Measurements from ENCODE around the gene PLPPR4. TPM values are rescaled to one million over a fixed set of nuclear protein-coding genes. Genes with fewer than 3 reads are reported as not detected.

Gene PLPPR4
- polyA plus RNA-seq, 1 donor (not counting 4 experiments of a cell fraction or from before 2014, with no cell fraction given), result not detected

GRCh38 chr1:99228153-99228552 lies 36.1 kb upstream of the PLPPR4 start:
- H3K4me1 ChIP-seq (ENCODE audit: control insufficient read depth, extremely low read depth, insufficient read depth, low read length), result no peaks in the 10 kb centered on the region
- no peaks in the 10 kb centered on the region for H3K79me2 ChIP-seq (ENCODE audit: control insufficient read depth, insufficient read depth, low read length)
- no peak overlapping the region for H2AFZ ChIP-seq (ENCODE audit: control insufficient read depth, low read length)
- no peaks in the 10 kb centered on the region for H3K36me3 ChIP-seq (ENCODE audit: control insufficient read depth in 2 of 2, extremely low read depth in 1 of 2, insufficient read depth in 2 of 2, low read length in 2 of 2)
- no peak overlapping the region for H3K4me3 ChIP-seq (ENCODE audit: control insufficient read depth in 2 of 3, extremely low read depth in 1 of 3, insufficient read depth in 2 of 3, low read depth in 1 of 3, low read length in 3 of 3)
- dilution Hi-C loops (cut with MboI; ENCODE audit: extremely low pct_ligation_motif_present, low sequenced_read_pairs), result no loop called here
- no peak for FAIRE-seq
- no peak overlapping the region for H3K27ac ChIP-seq (ENCODE audit: control insufficient read depth, insufficient read depth, low read length)
- no peaks in the 10 kb centered on the region for H3K9me3 ChIP-seq (ENCODE audit: control insufficient read depth, low read depth, low read length)
- DNase-seq (ENCODE audit: low read depth, low spot score), result no peak
- no peaks in the 10 kb centered on the region for H4K20me1 ChIP-seq (ENCODE audit: control insufficient read depth, extremely low read depth, insufficient read depth, low read length)
- no peaks in the 10 kb centered on the region for H3K9me1 ChIP-seq (ENCODE audit: control insufficient read depth, extremely low read depth, insufficient read depth, low read length)
- no peak overlapping the region for H3K9ac ChIP-seq (ENCODE audit: control insufficient read depth, extremely low read depth, insufficient read depth, low read length)
- peaks cover 6% of the 10 kb centered on the region for H3K27me3 ChIP-seq (ENCODE audit: control insufficient read depth, extremely low read depth, insufficient read depth, low read length)
- no peak overlapping the region for H3K4me2 ChIP-seq (ENCODE audit: control insufficient read depth, extremely low read depth, insufficient read depth, low read depth, low read length)
- no peak for TF ChIP-seq EZH2 (IDR thresholded peaks at IDR 0.05; ENCODE audit: low read length)

- Histone ChIP-seq H3K79me2 (ENCODE audit: control insufficient read depth, insufficient read depth, low read length) (no peaks in the 10 kb centered on the region), H3K27me3 (ENCODE audit: control insufficient read depth, extremely low read depth, insufficient read depth, low read length) (peaks cover 6% of the 10 kb centered on the region), H3K9ac (ENCODE audit: control insufficient read depth, extremely low read depth, insufficient read depth, low read length) (no peak overlapping the region), H4K20me1 (ENCODE audit: control insufficient read depth, extremely low read depth, insufficient read depth, low read length) (no peaks in the 10 kb centered on the region), H3K36me3 (ENCODE audit: control insufficient read depth in 2 of 2, extremely low read depth in 1 of 2, insufficient read depth in 2 of 2, low read length in 2 of 2) (no peaks in the 10 kb centered on the region), H3K9me3 (ENCODE audit: control insufficient read depth, low read depth, low read length) (no peaks in the 10 kb centered on the region), H2AFZ (ENCODE audit: control insufficient read depth, low read length) (no peak overlapping the region), H3K27ac (ENCODE audit: control insufficient read depth, insufficient read depth, low read length) (no peak overlapping the region), H3K4me2 (ENCODE audit: control insufficient read depth, extremely low read depth, insufficient read depth, low read depth, low read length) (no peak overlapping the region), H3K9me1 (ENCODE audit: control insufficient read depth, extremely low read depth, insufficient read depth, low read length) (no peaks in the 10 kb centered on the region), H3K4me3 (ENCODE audit: control insufficient read depth in 2 of 3, extremely low read depth in 1 of 3, insufficient read depth in 2 of 3, low read depth in 1 of 3, low read length in 3 of 3) (no peak overlapping the region), H3K4me1 (ENCODE audit: control insufficient read depth, extremely low read depth, insufficient read depth, low read length) (no peaks in the 10 kb centered on the region)
- TF ChIP-seq CTCF (optimal IDR thresholded peaks at IDR 0.05 in 1 of 3, IDR thresholded peaks at IDR 0.05 in 1 of 3, conservative IDR thresholded peaks at IDR 0.05 in 1 of 3; ENCODE audit: extremely low read depth in 1 of 3, insufficient read depth in 2 of 3, low read length in 3 of 3), result no peak
- no peak for TF ChIP-seq EZH2 (IDR thresholded peaks at IDR 0.05; ENCODE audit: low read length)
- FAIRE-seq, result no peak
- dilution Hi-C loops (cut with MboI; ENCODE audit: extremely low pct_ligation_motif_present, low sequenced_read_pairs), result no loop called here
- no peak for DNase-seq (ENCODE audit: low read depth, low spot score)
These were observed 35.2 kb upstream of the PLPPR4 start for GRCh38 chr1:99229122-99229521.

GRCh38 chr1:99230695-99231094 lies 33.6 kb upstream of the PLPPR4 start:
- Histone ChIP-seq H3K9ac (ENCODE audit: control insufficient read depth, extremely low read depth, insufficient read depth, low read length) (no peak overlapping the region), H3K36me3 (ENCODE audit: control insufficient read depth in 2 of 2, extremely low read depth in 1 of 2, insufficient read depth in 2 of 2, low read length in 2 of 2) (no peaks in the 10 kb centered on the region), H3K4me2 (ENCODE audit: control insufficient read depth, extremely low read depth, insufficient read depth, low read depth, low read length) (no peak overlapping the region), H3K4me3 (ENCODE audit: control insufficient read depth in 2 of 3, extremely low read depth in 1 of 3, insufficient read depth in 2 of 3, low read depth in 1 of 3, low read length in 3 of 3) (no peak overlapping the region), H3K9me3 (ENCODE audit: control insufficient read depth, low read depth, low read length) (no peaks in the 10 kb centered on the region), H2AFZ (ENCODE audit: control insufficient read depth, low read length) (no peak overlapping the region), H4K20me1 (ENCODE audit: control insufficient read depth, extremely low read depth, insufficient read depth, low read length) (no peaks in the 10 kb centered on the region), H3K79me2 (ENCODE audit: control insufficient read depth, insufficient read depth, low read length) (no peaks in the 10 kb centered on the region), H3K27ac (ENCODE audit: control insufficient read depth, insufficient read depth, low read length) (no peak overlapping the region), H3K4me1 (ENCODE audit: control insufficient read depth, extremely low read depth, insufficient read depth, low read length) (no peaks in the 10 kb centered on the region), H3K9me1 (ENCODE audit: control insufficient read depth, extremely low read depth, insufficient read depth, low read length) (no peaks in the 10 kb centered on the region), H3K27me3 (ENCODE audit: control insufficient read depth, extremely low read depth, insufficient read depth, low read length) (peaks cover 6% of the 10 kb centered on the region)
- dilution Hi-C loops (cut with MboI; ENCODE audit: extremely low pct_ligation_motif_present, low sequenced_read_pairs), result no loop called here
- TF ChIP-seq CTCF (optimal IDR thresholded peaks at IDR 0.05 in 1 of 3, IDR thresholded peaks at IDR 0.05 in 1 of 3, conservative IDR thresholded peaks at IDR 0.05 in 1 of 3; ENCODE audit: extremely low read depth in 1 of 3, insufficient read depth in 2 of 3, low read length in 3 of 3) (no peak), EZH2 (IDR thresholded peaks at IDR 0.05; ENCODE audit: low read length) (no peak)
- DNase-seq (ENCODE audit: low read depth, low spot score), result no peak
- FAIRE-seq, result no peak

Data from keratinocyte (primary cell).